Psoas muscle (tissue), 8 donors: ENCODE results near the gene GRM7. TPM values are rescaled to one million over a fixed set of nuclear protein-coding genes. Genes with fewer than 3 reads are reported as not detected.

ENCODE experiments used
- ATAC-seq, 4 donors: fragments of 200-7000 bp; cut with Tn5 transposase; one replicate each; pipeline ENCODE4 v1.9.1; 2020; ENCODE audit warnings: moderate library complexity in 3 of 4, mild to moderate bottlenecking in 2 of 4
- DNase-seq, 2 donors: peaks; one replicate each; pipeline ENCODE4 v3.0.0-alpha.2; 2020
- H3K27ac ChIP-seq: fragments of 200-600 bp; one replicate; pipeline ENCODE4 v1.8.0; 2022
- H3K27me3 ChIP-seq, 3 donors: fragments of 200-600 bp in 1 of 3; one replicate each; pipeline versions ENCODE4 v1.6.1 to v1.8.0; 2013 to 2022; ENCODE audit warnings: low read length in 2 of 3, mild to moderate bottlenecking in 2 of 3, moderate library complexity in 1 of 3; ENCODE audit not compliant: insufficient read depth in 3 of 3
- H3K36me3 ChIP-seq, 2 donors: fragments of 200-600 bp in 1 of 2; one replicate each; pipeline versions ENCODE4 v1.6.1 to v1.8.0; 2013 to 2022; ENCODE audit warnings: low read depth in 1 of 2, mild to moderate bottlenecking in 1 of 2, moderate library complexity in 1 of 2; ENCODE audit not compliant: insufficient read depth in 1 of 2
- H3K4me1 ChIP-seq: fragments of 200-600 bp; one replicate; pipeline ENCODE4 v1.8.0; 2022
- H3K4me3 ChIP-seq: fragments of 200-600 bp; one replicate; pipeline ENCODE4 v1.8.0; 2022; ENCODE audit warnings: mild to moderate bottlenecking
- H3K9me3 ChIP-seq: fragments of 200-600 bp; one replicate; pipeline ENCODE4 v1.8.0; 2022
- WGBS, 3 donors: extraction: QIAGEN DNeasy Blood & Tissue Kit; methylation state at CpG; one replicate each; pipeline versions ENCODE4 v1.1.6 to v1.1.7; 2013; 5-methylcytosine and 5-hydroxymethylcytosine counted together
- intact Hi-C, 2 donors: fragments of 100-400 bp; cut with DNase I; formaldehyde crosslinking; loops; one replicate each; pipeline versions ENCODE4 v1.11.0 to v1.14.2; 2022
- polyA plus RNA-seq, 3 donors: library from polyadenylated mRNA; stranded (reverse); fragments of 200-250 nt; gene quantifications; one replicate each; pipeline ENCODE4 v1.2.3, GENCODE V29; 2013
- total RNA-seq, 4 donors: library from RNA; stranded (reverse); fragmentation: NEBNext Ultra II Directional in 2 of 4; extraction: Animal tissue kit (Norgen Biotek cat#: 25700) in 2 of 4; gene quantifications; one replicate each; pipeline versions ENCODE4 v1.2.1 to v1.2.4, GENCODE V29; 2021 to 2023
- TF ChIP-seq, protein P1 (sequence below): fragments of 200-600 bp; IDR thresholded peaks from one replicate; pipeline ENCODE4 v1.8.0; 2022; ENCODE audit warnings: antibody characterized with exemption
- donor health status: healthy with polysubstance abuse.
- donor health status: DM: no; HTN: no; CAD: no; lungs with moderate emphysema.
- donor health status: Bipolar disorder and iron deficiency.
- donor health status: healthy.
- donor health status: DM: yes; HTN: yes; CAD: no.
- donor health status: DM: no; HTN: no; CAD: no.
- donor health status: DM: no; HTN: no; CAD: no.
- donor health status: DM: yes; HTN: yes; CAD: no.

The GRM7 gene
- total and polyA plus RNA-seq, 7 donors = 0.01 TPM; not detected in 6

DNA sequence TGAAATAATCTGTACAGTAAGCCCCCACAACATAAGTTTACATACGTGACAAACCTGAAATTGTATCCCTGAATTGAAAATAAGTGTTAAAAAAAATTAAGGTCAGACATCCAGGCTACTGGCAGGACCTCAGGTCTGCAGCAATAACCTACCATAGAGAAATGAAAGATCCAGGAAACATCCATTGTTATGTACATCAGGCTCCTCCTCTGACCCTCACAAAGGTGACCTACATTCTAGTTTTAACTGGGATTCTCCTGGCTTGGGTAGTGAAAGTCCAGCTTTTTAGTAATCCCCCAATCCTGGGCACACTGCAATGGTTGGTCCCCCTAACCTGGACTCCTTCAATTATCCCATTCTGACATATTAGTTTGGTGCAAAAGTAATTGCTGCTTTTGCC, 891.1 kb downstream of the GRM7 start:
- DNase-seq = no peak
- TF ChIP-seq, protein P1, sequence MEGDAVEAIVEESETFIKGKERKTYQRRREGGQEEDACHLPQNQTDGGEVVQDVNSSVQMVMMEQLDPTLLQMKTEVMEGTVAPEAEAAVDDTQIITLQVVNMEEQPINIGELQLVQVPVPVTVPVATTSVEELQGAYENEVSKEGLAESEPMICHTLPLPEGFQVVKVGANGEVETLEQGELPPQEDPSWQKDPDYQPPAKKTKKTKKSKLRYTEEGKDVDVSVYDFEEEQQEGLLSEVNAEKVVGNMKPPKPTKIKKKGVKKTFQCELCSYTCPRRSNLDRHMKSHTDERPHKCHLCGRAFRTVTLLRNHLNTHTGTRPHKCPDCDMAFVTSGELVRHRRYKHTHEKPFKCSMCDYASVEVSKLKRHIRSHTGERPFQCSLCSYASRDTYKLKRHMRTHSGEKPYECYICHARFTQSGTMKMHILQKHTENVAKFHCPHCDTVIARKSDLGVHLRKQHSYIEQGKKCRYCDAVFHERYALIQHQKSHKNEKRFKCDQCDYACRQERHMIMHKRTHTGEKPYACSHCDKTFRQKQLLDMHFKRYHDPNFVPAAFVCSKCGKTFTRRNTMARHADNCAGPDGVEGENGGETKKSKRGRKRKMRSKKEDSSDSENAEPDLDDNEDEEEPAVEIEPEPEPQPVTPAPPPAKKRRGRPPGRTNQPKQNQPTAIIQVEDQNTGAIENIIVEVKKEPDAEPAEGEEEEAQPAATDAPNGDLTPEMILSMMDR = no peak
- ATAC-seq = no peak
- intact Hi-C loops = no loop called here
- H3K36me3 ChIP-seq = no peaks in the 10 kb centered on the region
- H3K9me3 ChIP-seq = no peaks in the 10 kb centered on the region
- H3K4me3 ChIP-seq = no peak overlapping the region
- WGBS, 3 donors = 55 to 68% (median 62%) methylated on average over 1 of the region's 1 CpG
- H3K4me1 ChIP-seq = no peaks in the 10 kb centered on the region
- no peak overlapping the region for H3K27ac ChIP-seq
- no peaks in the 10 kb centered on the region for H3K27me3 ChIP-seq

DNA sequence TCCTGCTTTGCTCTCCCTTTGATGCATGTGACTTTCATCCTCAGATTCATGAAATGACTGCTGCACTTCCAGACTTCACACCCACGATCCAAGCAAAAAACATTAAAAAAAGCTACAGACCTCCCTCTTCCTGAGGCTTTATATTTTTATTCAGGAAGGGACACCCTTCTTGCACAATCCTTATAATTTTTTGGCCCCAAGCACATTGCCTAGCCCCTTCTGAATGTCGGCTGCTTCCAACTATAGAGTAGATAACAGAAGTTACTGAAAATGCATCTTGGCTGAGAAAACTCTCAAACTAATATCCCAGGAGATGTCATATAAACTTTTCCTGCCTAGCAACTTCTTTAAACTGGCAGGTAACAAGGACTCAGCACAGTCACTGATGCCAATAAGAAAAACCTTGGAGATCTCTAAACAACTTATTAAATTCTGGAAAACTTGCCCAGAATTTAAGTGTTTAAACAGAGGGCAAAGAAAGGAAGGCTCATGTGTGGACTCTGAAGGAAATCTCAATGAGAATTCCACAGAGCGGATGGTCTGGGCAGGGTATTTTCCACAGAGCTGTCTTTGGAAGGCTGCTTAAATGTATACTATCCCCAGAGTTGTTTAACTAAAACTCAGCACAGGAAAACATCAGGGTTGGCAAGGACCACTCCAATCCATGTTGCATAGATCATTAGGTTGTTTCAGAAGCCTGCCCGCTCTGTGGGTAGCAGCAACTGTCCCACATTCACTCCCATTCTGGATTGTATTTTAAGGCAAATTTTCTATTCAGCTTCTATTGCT, 893.9 kb downstream of the GRM7 start:
- no peak for ATAC-seq
- H3K36me3 ChIP-seq = no peaks in the 10 kb centered on the region
- H3K27ac ChIP-seq = no peak overlapping the region
- no peak overlapping the region for H3K4me3 ChIP-seq
- TF ChIP-seq, protein P1 = no peak
- no peaks in the 10 kb centered on the region for H3K4me1 ChIP-seq
- H3K9me3 ChIP-seq = no peaks in the 10 kb centered on the region
- WGBS, 3 donors = 75 to 80% (median 75%) methylated on average over 4 of the region's 4 CpGs
- no peak for DNase-seq
- H3K27me3 ChIP-seq = no peaks in the 10 kb centered on the region
- intact Hi-C loops = no loop called here

DNA sequence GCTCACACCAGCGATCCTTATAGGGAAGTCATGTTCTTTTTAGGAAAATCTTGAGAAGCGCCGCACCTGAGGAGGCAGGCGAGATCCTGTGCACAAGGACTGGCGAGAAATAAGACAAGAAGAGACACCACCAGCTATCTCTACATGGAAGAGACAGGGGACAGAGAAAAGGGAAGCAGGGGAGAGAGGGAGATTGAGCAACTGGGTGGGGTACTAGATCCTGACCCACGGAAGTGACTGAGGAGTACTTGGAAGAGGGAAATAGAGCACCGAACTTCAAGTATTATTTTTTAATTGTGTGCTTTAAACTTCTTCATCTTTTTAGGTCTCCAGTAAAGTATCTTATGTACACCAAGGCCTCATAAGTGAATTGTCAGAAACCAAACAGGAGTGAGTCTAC, 898.7 kb downstream of the GRM7 start:
- Histone ChIP-seq H3K36me3 (no peaks in the 10 kb centered on the region), H3K27ac (no peak overlapping the region), H3K27me3 (no peaks in the 10 kb centered on the region), H3K4me1 (no peaks in the 10 kb centered on the region), H3K9me3 (no peaks in the 10 kb centered on the region), H3K4me3 (no peak overlapping the region)
- no peak for DNase-seq
- WGBS, 3 donors = 90 to 93% (median 92%) methylated on average over 7 of the region's 7 CpGs
- intact Hi-C loops = no loop called here
- TF ChIP-seq, protein P1 = no peak
- ATAC-seq = no peak

DNA sequence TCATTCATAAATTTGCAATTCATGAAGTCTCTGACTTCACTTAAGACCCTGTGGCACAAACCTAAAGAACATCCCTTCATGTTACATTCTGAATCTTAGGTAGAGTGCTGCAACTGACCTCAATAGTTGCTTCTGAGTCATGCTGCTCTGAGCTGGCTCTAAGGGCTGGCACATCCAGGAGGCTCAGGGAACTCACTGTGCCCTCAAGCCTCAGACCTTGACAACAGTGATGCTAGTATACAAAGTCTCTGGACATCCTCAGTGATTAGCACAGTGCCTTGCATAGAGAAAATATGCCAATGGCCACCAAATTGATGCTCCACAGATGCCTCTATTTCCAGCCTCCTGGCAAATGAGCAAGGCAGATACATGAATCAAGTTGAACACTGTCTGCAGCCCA, 899.8 kb downstream of the GRM7 start:
- no peaks in the 10 kb centered on the region for H3K27me3 ChIP-seq
- DNase-seq = no peak
- H3K4me3 ChIP-seq = no peak overlapping the region
- TF ChIP-seq, protein P1 = no peak
- H3K4me1 ChIP-seq = no peaks in the 10 kb centered on the region
- no peaks in the 10 kb centered on the region for H3K36me3 ChIP-seq
- H3K27ac ChIP-seq = no peak overlapping the region
- no peak for ATAC-seq
- intact Hi-C loops = no loop called here
- no peaks in the 10 kb centered on the region for H3K9me3 ChIP-seq

DNA sequence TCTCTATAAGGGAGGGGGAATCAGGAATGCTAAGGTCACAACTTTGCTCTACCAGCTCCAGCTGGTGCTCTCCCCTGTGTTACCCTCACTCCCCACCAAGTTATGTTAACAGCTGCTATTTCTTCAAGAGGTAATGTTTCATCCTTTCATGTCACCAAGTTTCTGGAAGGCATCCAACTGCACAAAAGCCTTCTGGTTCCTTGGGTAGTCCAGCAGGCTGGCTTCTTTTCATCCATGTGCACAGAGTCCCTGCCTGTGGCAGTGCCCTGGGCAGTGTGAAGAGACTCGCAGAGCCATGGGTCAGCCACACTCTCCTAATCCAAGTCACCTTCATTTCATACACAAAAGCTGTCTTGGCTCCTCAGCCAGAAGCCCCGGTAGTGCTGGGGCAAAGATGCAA, 903.2 kb downstream of the GRM7 start:
- Histone ChIP-seq H3K4me3 (no peak overlapping the region), H3K36me3 (no peaks in the 10 kb centered on the region), H3K27ac (no peak overlapping the region), H3K9me3 (no peaks in the 10 kb centered on the region), H3K4me1 (no peaks in the 10 kb centered on the region), H3K27me3 (no peaks in the 10 kb centered on the region)
- ATAC-seq (no peak), DNase-seq (no peak)
- intact Hi-C loops = no loop called here
- 58 to 69% (median 63%) methylated on average over 2 of the region's 2 CpGs for WGBS, 3 donors
- TF ChIP-seq, protein P1 = no peak
